Memory B cell (primary cell): ENCODE results near the gene LAMC3.

Experiments
- ATAC-seq: fragments of 150-1000 bp; cut with Tn5 transposase; 2 replicates; pipeline ENCODE4 v1.10.0; 2021; ENCODE audit warnings: low read depth, mild to moderate bottlenecking, moderate library complexity
- DNase-seq, 2 donors: peaks; one replicate each; pipeline ENCODE4 v3.0.0; 2022; ENCODE audit warnings: low spot score in 2 of 2
- H3K27ac Mint-ChIP-seq: one replicate; pipeline ENCODE4 v1.8.0; 2022; ENCODE audit warnings: mild to moderate bottlenecking, moderate library complexity, mixed read lengths
- H3K27me3 Mint-ChIP-seq: one replicate; pipeline ENCODE4 v1.8.0; 2022; ENCODE audit warnings: mixed read lengths
- H3K36me3 Mint-ChIP-seq: one replicate; pipeline ENCODE4 v1.8.0; 2022; ENCODE audit warnings: mild to moderate bottlenecking, mixed read lengths
- H3K4me1 Mint-ChIP-seq: one replicate; pipeline ENCODE4 v1.8.0; 2022; ENCODE audit warnings: mixed read lengths
- H3K4me3 Mint-ChIP-seq: one replicate; pipeline ENCODE4 v1.8.0; 2022; ENCODE audit warnings: mild to moderate bottlenecking, moderate library complexity, mixed read lengths
- H3K9me3 Mint-ChIP-seq: one replicate; pipeline ENCODE4 v1.8.0; 2022; ENCODE audit warnings: mixed read lengths

LAMC3 gene

GRCh38 chr9:131042666-131043065 lies 33.7 kb downstream of the LAMC3 start:
- H3K4me3 Mint-ChIP-seq = no peak overlapping the region
- ATAC-seq = peak; percentile 7
- peaks cover 10% of the 10 kb centered on the region for H3K27me3 Mint-ChIP-seq
- H3K9me3 Mint-ChIP-seq = no peaks in the 10 kb centered on the region
- no peak for DNase-seq
- no peak overlapping the region for H3K27ac Mint-ChIP-seq
- no peaks in the 10 kb centered on the region for H3K36me3 Mint-ChIP-seq
- peaks cover 4% of the 10 kb centered on the region for H3K4me1 Mint-ChIP-seq

DNA sequence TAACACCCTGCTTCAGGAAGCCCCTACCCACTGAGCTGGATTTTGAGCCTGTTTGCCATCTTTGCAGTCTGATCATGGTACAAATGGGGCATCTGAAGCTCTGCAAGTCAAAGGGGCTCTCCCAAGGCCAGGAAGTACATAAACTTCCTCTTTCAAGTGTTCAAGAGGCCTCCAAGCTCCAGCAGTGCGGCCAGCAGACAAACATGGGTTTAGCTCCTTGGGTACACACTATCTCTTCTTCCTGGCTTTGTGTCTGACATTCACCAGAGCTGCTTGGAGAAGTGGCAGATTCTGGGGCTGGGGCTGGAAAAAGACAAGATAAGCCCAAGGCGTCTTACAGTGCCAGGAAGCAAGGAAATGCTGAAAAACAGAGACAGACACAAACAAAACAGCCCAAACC lies 34.1 kb downstream of the LAMC3 start:
- no peak overlapping the region for H3K4me3 Mint-ChIP-seq
- no peaks in the 10 kb centered on the region for H3K36me3 Mint-ChIP-seq
- H3K27ac Mint-ChIP-seq = no peak overlapping the region
- H3K27me3 Mint-ChIP-seq = peaks cover 7% of the 10 kb centered on the region
- DNase-seq (peak; percentile 41 to 42), ATAC-seq (peak; percentile 86)
- H3K4me1 Mint-ChIP-seq = peaks cover 2% of the 10 kb centered on the region
- H3K9me3 Mint-ChIP-seq = no peaks in the 10 kb centered on the region

DNA sequence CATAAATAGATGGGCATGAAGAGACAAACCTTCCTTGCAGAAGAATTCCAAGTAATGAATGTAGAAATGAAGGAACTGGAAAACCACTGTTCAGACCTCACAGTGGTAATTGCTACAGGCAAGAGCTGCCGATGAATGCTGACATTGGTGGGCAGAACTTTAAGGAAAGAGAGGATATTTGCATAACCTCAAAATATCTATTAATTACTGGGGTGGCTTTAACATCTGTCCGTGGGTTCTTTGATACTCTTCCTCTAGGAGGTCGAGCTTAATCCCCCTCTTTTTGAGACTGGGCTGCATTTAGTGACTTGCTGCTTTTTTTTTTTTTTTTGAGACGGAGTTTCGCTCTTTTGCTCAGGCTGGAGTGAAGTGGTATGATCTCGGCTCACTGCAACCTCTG lies 34.7 kb downstream of the LAMC3 start:
- Mint-ChIP-seq H3K27ac (no peak overlapping the region), H3K4me1 (peaks cover 2% of the 10 kb centered on the region), H3K9me3 (no peaks in the 10 kb centered on the region), H3K4me3 (no peak overlapping the region), H3K36me3 (no peaks in the 10 kb centered on the region), H3K27me3 (peaks cover 10% of the 10 kb centered on the region)
- no peak for DNase-seq
- peak; percentile 12 for ATAC-seq

- DNase-seq (no peak), ATAC-seq (no peak)
- H3K4me1 Mint-ChIP-seq = peaks cover 2% of the 10 kb centered on the region
- no peaks in the 10 kb centered on the region for H3K36me3 Mint-ChIP-seq
- H3K27ac Mint-ChIP-seq = no peak overlapping the region
- peaks cover 3% of the 10 kb centered on the region for H3K27me3 Mint-ChIP-seq
- no peak overlapping the region for H3K4me3 Mint-ChIP-seq
- H3K9me3 Mint-ChIP-seq = no peaks in the 10 kb centered on the region
Observed at GRCh38 chr9:131045300-131046092, 36.5 kb downstream of the LAMC3 start.

DNA sequence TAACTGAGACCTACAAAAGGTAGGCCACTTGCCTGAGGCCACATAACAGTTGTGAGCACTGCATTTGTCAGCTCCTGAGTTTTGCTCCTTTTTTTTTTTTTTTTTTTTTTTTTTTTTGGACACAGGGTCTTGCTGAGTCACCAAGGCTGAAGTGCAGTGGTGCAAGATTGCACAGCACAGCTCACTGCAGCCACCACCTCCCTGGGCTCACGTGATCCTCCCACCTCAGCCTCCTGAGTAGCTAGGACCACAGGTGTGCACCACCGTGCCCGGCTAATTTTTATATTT lies 37.1 kb downstream of the LAMC3 start:
- DNase-seq = no peak
- H3K9me3 Mint-ChIP-seq = no peaks in the 10 kb centered on the region
- H3K4me1 Mint-ChIP-seq = peaks cover 2% of the 10 kb centered on the region
- no peaks in the 10 kb centered on the region for H3K36me3 Mint-ChIP-seq
- no peak for ATAC-seq
- no peak overlapping the region for H3K27ac Mint-ChIP-seq
- no peak overlapping the region for H3K4me3 Mint-ChIP-seq
- H3K27me3 Mint-ChIP-seq = peaks cover 3% of the 10 kb centered on the region

DNA sequence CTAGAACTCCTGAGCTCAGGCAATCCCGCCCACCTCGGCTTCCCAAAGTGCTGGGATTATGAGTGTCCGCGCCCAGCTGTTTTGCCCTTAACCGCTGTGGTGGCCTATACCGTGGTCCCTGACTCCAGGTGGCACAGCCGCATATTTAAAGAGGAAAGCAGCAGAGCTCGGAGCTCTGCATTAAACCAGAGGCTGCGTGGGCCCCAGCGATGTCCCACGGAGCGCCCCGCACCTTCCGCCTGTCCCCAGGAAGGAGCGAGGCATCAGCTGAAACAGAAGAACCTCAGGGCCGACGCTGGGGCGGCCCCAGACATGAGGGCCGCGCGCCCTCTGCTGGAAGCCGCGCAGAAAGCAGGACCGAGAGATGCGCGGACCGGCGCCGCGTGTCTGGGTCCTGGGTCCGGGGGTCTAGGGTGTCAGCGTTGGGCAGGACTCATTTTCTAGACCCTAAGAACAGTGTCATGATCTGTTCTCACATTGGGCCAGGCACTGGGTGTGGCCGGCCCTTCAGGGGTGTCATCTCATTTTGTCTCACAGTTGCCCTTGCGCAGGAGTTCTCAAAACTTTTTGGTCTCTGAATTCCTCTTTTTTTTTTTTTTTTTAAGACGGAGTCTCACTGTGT lies 37.7 kb downstream of the LAMC3 start:
- peaks cover 3% of the 10 kb centered on the region for H3K27me3 Mint-ChIP-seq
- H3K36me3 Mint-ChIP-seq = no peaks in the 10 kb centered on the region

DNA sequence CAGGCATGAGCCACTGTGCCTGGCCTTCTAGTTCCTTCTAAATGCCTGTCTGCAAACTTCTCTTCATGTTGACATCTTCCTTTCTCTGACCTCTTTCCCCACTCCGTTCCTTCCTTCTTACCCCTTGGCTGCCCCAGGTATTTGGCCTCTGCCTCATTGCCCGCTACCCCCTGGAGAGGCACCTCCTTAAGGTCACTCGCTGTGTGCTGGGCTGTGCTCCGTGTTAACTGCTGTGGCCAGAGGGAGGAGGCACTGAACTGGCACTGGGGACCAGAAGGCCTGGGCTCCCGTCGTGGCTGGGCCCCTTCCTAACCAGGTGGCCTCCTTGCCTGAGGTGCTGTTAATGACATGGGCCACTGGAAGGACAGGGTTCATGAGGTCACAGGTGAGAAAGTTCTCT lies 39.4 kb downstream of the LAMC3 start:
- ATAC-seq (no peak), DNase-seq (no peak)
- H3K9me3 Mint-ChIP-seq = no peaks in the 10 kb centered on the region
- H3K4me3 Mint-ChIP-seq = no peak overlapping the region
- H3K4me1 Mint-ChIP-seq = peaks cover 2% of the 10 kb centered on the region
- H3K27me3 Mint-ChIP-seq = peaks cover 3% of the 10 kb centered on the region
- H3K36me3 Mint-ChIP-seq = no peaks in the 10 kb centered on the region
- H3K27ac Mint-ChIP-seq = no peak overlapping the region

More for the DNA sequence above, 37.7 kb downstream of the LAMC3 start:
- ATAC-seq (peak; percentile 70), DNase-seq (peak; percentile 76 to 87)
- no peaks in the 10 kb centered on the region for H3K9me3 Mint-ChIP-seq
- H3K4me1 Mint-ChIP-seq = peaks cover 2% of the 10 kb centered on the region
- H3K4me3 Mint-ChIP-seq = no peak overlapping the region
- H3K27ac Mint-ChIP-seq = no peak overlapping the region

DNA sequence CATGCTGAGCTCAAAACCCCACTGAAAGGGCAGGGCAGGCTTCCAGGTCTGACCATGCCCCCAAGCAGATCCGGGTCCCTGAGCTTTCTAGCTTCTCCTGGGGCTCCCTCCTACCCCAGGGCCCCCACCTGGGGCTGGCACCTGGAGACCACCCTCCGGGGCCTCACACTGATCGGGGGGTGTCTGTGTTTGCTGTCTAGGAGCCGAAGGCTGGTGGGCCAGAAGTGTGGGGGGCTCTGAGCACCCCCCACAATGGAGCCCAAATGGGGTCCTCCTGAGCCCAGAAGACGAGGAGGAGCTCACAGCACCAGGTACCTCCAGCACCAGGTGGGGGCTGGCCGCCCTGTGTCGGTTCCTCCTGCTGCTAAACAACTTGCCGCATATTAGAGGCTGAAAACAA lies 39.8 kb downstream of the LAMC3 start:
- H3K36me3 Mint-ChIP-seq = no peaks in the 10 kb centered on the region
- ATAC-seq = no peak
- H3K27ac Mint-ChIP-seq = no peak overlapping the region
- DNase-seq = no peak
- H3K27me3 Mint-ChIP-seq = peaks cover 3% of the 10 kb centered on the region
- no peak overlapping the region for H3K4me3 Mint-ChIP-seq
- peaks cover 2% of the 10 kb centered on the region for H3K4me1 Mint-ChIP-seq
- no peaks in the 10 kb centered on the region for H3K9me3 Mint-ChIP-seq

DNA sequence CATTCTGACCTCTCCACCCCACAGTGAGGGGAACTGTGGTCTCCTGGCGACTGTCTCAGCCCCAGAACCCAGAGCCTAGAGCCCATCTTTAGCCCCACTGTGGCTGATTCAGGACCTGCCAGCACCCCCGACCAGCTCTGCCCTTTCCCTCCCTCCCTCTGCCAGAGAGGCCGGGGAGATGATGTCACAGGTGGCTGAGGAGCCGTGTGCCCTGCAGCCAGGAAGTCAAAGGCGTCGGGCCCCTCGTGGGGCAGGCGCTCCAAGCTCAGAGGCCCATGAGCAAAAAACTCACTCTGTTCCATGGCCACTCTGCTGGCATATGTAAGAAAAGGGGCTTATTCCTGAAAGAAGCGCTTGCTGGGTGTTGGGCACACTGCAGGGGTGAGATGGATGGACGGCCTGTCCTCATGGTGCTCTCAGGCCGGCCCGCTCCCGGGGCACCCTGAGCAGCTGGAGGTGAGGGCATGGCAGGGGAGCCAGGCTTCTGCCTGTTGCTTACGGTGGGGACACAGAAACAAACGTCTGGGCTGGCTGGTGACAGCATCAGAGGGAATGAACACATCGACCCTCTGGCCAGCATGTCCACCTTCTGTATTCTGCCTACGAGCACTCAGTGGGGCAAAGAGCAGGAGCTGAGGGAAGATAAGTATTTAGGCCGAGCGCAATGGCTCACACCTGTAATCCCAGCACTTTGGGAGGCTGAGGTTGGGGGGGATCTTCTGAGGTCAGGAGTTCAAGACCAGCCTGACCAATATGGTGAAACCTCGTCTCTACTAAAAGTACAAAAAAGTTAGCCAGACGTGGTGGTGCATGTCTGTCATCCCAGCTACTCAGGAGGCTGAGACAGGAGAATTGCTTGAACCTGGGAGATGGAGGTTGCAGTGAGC lies 41.1 kb downstream of the LAMC3 start:
- Mint-ChIP-seq H3K4me3 (no peak overlapping the region), H3K27me3 (peaks cover 3% of the 10 kb centered on the region), H3K36me3 (no peaks in the 10 kb centered on the region), H3K9me3 (no peaks in the 10 kb centered on the region), H3K27ac (no peak overlapping the region), H3K4me1 (peaks cover 2% of the 10 kb centered on the region)
- ATAC-seq = no peak
- DNase-seq = no peak

GRCh38 chr9:131050831-131051230 lies 41.9 kb downstream of the LAMC3 start:
- H3K27me3 Mint-ChIP-seq = peaks cover 3% of the 10 kb centered on the region
- ATAC-seq (no peak), DNase-seq (no peak)
- peaks cover under 1% of the 10 kb centered on the region for H3K4me1 Mint-ChIP-seq
- no peak overlapping the region for H3K4me3 Mint-ChIP-seq
- no peak overlapping the region for H3K27ac Mint-ChIP-seq
- no peaks in the 10 kb centered on the region for H3K9me3 Mint-ChIP-seq
- H3K36me3 Mint-ChIP-seq = no peaks in the 10 kb centered on the region

- no peaks in the 10 kb centered on the region for H3K4me1 Mint-ChIP-seq
- no peak overlapping the region for H3K27ac Mint-ChIP-seq
- H3K4me3 Mint-ChIP-seq = no peak overlapping the region
- no peaks in the 10 kb centered on the region for H3K36me3 Mint-ChIP-seq
- ATAC-seq = no peak
- H3K27me3 Mint-ChIP-seq = peaks cover 3% of the 10 kb centered on the region
- DNase-seq = no peak
- no peaks in the 10 kb centered on the region for H3K9me3 Mint-ChIP-seq
Observed at GRCh38 chr9:131051592-131052517, 42.9 kb downstream of the LAMC3 start.

GRCh38 chr9:131053896-131054295 lies 44.9 kb downstream of the LAMC3 start:
- H3K4me1 Mint-ChIP-seq = no peaks in the 10 kb centered on the region
- no peak overlapping the region for H3K4me3 Mint-ChIP-seq
- no peaks in the 10 kb centered on the region for H3K9me3 Mint-ChIP-seq
- H3K36me3 Mint-ChIP-seq = no peaks in the 10 kb centered on the region
- ATAC-seq (no peak), DNase-seq (no peak)
- no peaks in the 10 kb centered on the region for H3K27me3 Mint-ChIP-seq
- no peak overlapping the region for H3K27ac Mint-ChIP-seq

- Mint-ChIP-seq H3K27me3 (no peaks in the 10 kb centered on the region), H3K36me3 (no peaks in the 10 kb centered on the region), H3K9me3 (no peaks in the 10 kb centered on the region), H3K4me1 (no peaks in the 10 kb centered on the region), H3K27ac (no peak overlapping the region), H3K4me3 (no peak overlapping the region)
- DNase-seq (no peak), ATAC-seq (no peak)
Observed at GRCh38 chr9:131056781-131057506, 48.0 kb downstream of the LAMC3 start.
